Measurements from ENCODE around the gene GRIN3B.

The GRIN3B gene

DNA sequence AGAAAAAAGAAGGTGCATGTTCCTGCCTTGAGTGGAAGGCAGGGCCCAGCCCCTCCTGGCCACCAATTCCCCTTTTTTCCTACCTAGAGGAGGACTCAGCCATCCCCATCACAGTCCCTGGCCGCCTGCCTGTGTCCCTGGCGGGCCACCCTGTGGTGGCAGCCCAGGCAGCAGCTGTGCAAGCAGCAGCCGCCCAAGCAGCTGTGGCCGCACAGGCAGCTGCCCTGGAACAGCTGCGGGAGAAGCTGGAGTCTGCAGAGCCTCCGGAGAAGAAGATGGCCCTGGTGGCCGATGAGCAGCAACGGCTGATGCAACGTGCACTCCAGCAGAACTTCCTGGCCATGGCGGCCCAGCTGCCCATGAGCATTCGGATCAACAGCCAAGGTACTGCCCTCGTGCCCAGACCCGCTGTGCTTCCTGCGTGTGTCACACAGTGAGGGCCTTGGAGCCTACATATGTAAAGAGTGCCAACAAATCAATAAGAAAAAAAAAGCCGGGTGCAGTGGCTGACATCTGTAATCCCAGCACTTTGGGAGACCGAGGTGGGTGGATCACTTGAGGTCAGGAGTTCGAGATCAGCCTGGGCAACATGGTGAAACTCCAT lies 33.6 kb upstream of the GRIN3B start:
- TF ChIP-seq, protein P1, sequence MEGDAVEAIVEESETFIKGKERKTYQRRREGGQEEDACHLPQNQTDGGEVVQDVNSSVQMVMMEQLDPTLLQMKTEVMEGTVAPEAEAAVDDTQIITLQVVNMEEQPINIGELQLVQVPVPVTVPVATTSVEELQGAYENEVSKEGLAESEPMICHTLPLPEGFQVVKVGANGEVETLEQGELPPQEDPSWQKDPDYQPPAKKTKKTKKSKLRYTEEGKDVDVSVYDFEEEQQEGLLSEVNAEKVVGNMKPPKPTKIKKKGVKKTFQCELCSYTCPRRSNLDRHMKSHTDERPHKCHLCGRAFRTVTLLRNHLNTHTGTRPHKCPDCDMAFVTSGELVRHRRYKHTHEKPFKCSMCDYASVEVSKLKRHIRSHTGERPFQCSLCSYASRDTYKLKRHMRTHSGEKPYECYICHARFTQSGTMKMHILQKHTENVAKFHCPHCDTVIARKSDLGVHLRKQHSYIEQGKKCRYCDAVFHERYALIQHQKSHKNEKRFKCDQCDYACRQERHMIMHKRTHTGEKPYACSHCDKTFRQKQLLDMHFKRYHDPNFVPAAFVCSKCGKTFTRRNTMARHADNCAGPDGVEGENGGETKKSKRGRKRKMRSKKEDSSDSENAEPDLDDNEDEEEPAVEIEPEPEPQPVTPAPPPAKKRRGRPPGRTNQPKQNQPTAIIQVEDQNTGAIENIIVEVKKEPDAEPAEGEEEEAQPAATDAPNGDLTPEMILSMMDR (IDR thresholded peaks at IDR 0.05; ENCODE audit: control extremely low read depth, extremely low read depth, low read depth, missing control alignments): no peak
- POLR2A ChIA-PET: interaction anchor here (0.7 kb wide), 1 partner anchor 141 kb away, joined by 5 read pairs; no protein-coding TSS in a partner anchor
- no peak for DNase-seq (ENCODE audit: extremely low spot score)
- CTCF ChIA-PET: interaction anchor here (0.9 to 1.8 kb wide), 2 partner anchors 15 to 34 kb away, joined by 3 read pairs; no protein-coding TSS in a partner anchor

DNA sequence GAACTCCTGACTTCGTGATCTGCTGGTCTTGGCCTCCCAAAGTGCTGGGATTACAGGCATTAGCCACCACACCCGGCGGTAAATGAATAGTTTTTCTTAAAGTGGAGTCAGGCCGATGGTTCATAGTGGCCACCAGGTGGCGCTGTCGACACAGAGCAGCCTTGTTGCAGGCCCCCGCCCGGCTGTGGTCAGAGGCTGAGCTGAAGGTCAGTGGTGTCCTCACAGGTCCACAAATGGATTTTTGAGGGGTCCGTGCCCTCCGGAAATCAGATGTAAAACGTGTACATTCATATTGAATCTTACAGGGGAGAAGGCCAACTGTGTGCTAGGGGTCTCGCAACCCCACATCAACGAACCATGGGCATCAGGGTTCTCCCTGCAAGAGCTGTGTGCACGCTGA lies 29.5 kb upstream of the GRIN3B start:
- CTCF ChIA-PET: interaction anchor here (0.8 to 2.3 kb wide), 9 partner anchors 11 to 107 kb away, joined by 3 to 9 read pairs (median 3); partner anchors contain the start of genes RNU6-9 and WDR18
- TF ChIP-seq, protein P1 (IDR thresholded peaks at IDR 0.05; ENCODE audit: control extremely low read depth, extremely low read depth, low read depth, missing control alignments): peak; percentile 50
- POLR2A ChIA-PET: no interaction called here
- DNase-seq (ENCODE audit: extremely low spot score): no peak

GRCh38 chr19:971795-972194 lies 28.4 kb upstream of the GRIN3B start:
- DNase-seq (ENCODE audit: extremely low spot score): no peak
- TF ChIP-seq, protein P1 (IDR thresholded peaks at IDR 0.05; ENCODE audit: control extremely low read depth, extremely low read depth, low read depth, missing control alignments): no peak
- POLR2A ChIA-PET: no interaction called here
- CTCF ChIA-PET: interaction anchor here (0.8 to 2.3 kb wide), 8 partner anchors 10 to 108 kb away, joined by 3 to 9 read pairs (median 3); partner anchors contain the start of genes RNU6-9 and WDR18

- POLR2A ChIA-PET: no interaction called here
- CTCF ChIA-PET: interaction anchor here (0.8 to 1.5 kb wide), 3 partner anchors 9 to 18 kb away, joined by 3 to 4 read pairs (median 3); partner anchors contain the start of gene WDR18
- no peak for DNase-seq (ENCODE audit: extremely low spot score)
- TF ChIP-seq, protein P1 (IDR thresholded peaks at IDR 0.05; ENCODE audit: control extremely low read depth, extremely low read depth, low read depth, missing control alignments): no peak
These were observed 27.9 kb upstream of the GRIN3B start for GRCh38 chr19:972281-972680.

GRCh38 chr19:973726-974563 lies 26.3 kb upstream of the GRIN3B start:
- POLR2A ChIA-PET: no interaction called here
- no peak for DNase-seq (ENCODE audit: extremely low spot score)
- TF ChIP-seq, protein P1 (IDR thresholded peaks at IDR 0.05; ENCODE audit: control extremely low read depth, extremely low read depth, low read depth, missing control alignments): no peak
- CTCF ChIA-PET: no interaction called here

DNA sequence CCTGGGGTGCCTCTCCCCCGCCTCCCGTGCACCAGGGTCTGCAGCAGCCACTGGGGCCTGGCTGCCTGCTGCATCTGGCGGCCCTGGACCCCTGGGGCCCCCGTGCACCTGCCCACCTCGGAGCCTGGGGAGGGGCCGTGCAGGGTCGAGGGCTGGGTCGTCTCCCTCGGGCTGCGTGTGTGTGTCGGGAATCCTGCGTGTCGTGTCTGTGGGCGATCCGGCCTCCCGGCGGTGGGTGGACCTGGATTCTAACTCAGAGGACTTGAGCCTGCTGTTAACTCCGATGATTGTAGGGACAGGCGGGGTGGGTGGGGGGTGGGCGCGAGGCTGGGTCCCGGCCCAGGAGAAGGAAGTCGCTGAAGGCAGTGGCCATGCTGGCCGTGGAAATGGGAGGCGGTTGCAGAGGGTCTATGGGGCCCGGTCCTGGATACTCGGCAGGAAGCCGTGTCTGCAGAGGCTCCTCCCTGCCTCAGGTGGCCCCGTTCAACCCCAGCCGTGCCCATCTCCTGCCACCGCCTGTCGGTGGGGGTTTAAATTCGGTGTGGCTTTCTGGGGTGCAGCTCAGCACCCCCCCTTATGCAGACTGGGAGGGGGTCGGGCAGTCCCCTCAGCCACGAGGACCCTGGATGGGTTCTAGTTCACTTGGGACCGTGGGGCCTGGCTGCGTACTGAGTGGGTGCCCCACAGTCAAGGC lies 25.5 kb upstream of the GRIN3B start:
- ChIA-PET POLR2A (no interaction called here), CTCF (no interaction called here)
- TF ChIP-seq, protein P1 (IDR thresholded peaks at IDR 0.05; ENCODE audit: control extremely low read depth, extremely low read depth, low read depth, missing control alignments): no peak

More for the DNA sequence above, 25.5 kb upstream of the GRIN3B start:
- no peak for DNase-seq (ENCODE audit: extremely low spot score)
